HepG2 (cell line): Measurements from ENCODE around the gene GDF11. TPM values are rescaled to one million over a fixed set of nuclear protein-coding genes. Genes with fewer than 3 reads are reported as not detected.

Experiments
- ARID4A ChIP-seq: sonication (generic); formaldehyde crosslinking; IDR thresholded peaks from 2 replicates; pipeline ENCODE4 v1.5.0; 2020; ENCODE audit warnings: mild to moderate bottlenecking, missing genetic modification reagents, borderline replicate concordance
- BATF2 ChIP-seq: sonication (generic); formaldehyde crosslinking; IDR thresholded peaks from 2 replicates; pipeline ENCODE4 v1.8.0; 2022; ENCODE audit warnings: mild to moderate bottlenecking, missing genetic modification reagents, moderate library complexity
- IKZF1 ChIP-seq: fragments of 450-650 bp; IDR thresholded peaks from 2 replicates; pipeline ENCODE4 v1.7.1; 2016
- IKZF4 ChIP-seq: sonication (generic); formaldehyde crosslinking; IDR thresholded peaks from 2 replicates; pipeline ENCODE4 v1.5.1; 2020; ENCODE audit warnings: borderline replicate concordance, mild to moderate bottlenecking, low read depth, missing genetic modification reagents; ENCODE audit errors: not compliant biosample characterization
- KDM2A ChIP-seq: sonication (generic); formaldehyde crosslinking; IDR thresholded peaks from 2 replicates; pipeline ENCODE4 v1.4.0; 2020; ENCODE audit warnings: low read depth, missing genetic modification reagents, borderline replicate concordance
- PAF1 ChIP-seq: IDR thresholded peaks from 2 replicates; pipeline ENCODE4 v1.6.1; 2016; ENCODE audit warnings: missing genetic modification reagents, missing compliant biosample characterization
- RFX1 ChIP-seq: fragments of 450-650 bp; IDR thresholded peaks from 2 replicates; pipeline ENCODE4 v1.6.1; 2017
- RNF2 ChIP-seq: fragments of 450-650 bp; conservative IDR thresholded peaks from 2 replicates; pipeline ENCODE4 v1.6.1; 2016; ENCODE audit warnings: low read depth
- SOX5 ChIP-seq: IDR thresholded peaks from 2 replicates; pipeline ENCODE4 v1.6.1; 2016; ENCODE audit warnings: borderline replicate concordance
- TFDP1 ChIP-seq: IDR thresholded peaks from 2 replicates; pipeline ENCODE4 v1.6.1; 2016; ENCODE audit warnings: missing compliant biosample characterization, missing genetic modification reagents, borderline replicate concordance
- THYN1 ChIP-seq: sonication (generic); formaldehyde crosslinking; IDR thresholded peaks from 2 replicates; pipeline ENCODE4 v1.8.1; 2023; ENCODE audit warnings: low read depth, mild to moderate bottlenecking, moderate library complexity, missing genetic modification reagents, borderline replicate concordance
- YY1 ChIP-seq: IDR thresholded peaks from 2 replicates; pipeline ENCODE4 v1.6.1; 2011; ENCODE audit warnings: low read length, low read depth, moderate library complexity, mild to moderate bottlenecking; ENCODE audit not compliant: insufficient read depth, insufficient replicate concordance
- ZBTB25 ChIP-seq: IDR thresholded peaks from 2 replicates; pipeline ENCODE4 v1.6.1; 2018; ENCODE audit warnings: missing genetic modification reagents
- ZKSCAN1 ChIP-seq: fragments of 150-350 bp; IDR thresholded peaks from 2 replicates; pipeline ENCODE4 v1.6.1; 2014; ENCODE audit warnings: low read length
- ZNF280B ChIP-seq: sonication (generic); formaldehyde crosslinking; IDR thresholded peaks from 2 replicates; pipeline ENCODE4 v1.5.0; 2020; ENCODE audit warnings: missing genetic modification reagents, mild to moderate bottlenecking, borderline replicate concordance
- ZNF557 ChIP-seq: sonication (generic); formaldehyde crosslinking; IDR thresholded peaks from 2 replicates; pipeline ENCODE4 v1.4.0; 2020; ENCODE audit warnings: missing genetic modification reagents
- ZNF615 ChIP-seq: sonication (generic); formaldehyde crosslinking; IDR thresholded peaks from 2 replicates; pipeline ENCODE4 v1.5.0; 2020; ENCODE audit warnings: mild to moderate bottlenecking, missing genetic modification reagents, borderline replicate concordance
- ZNF629 ChIP-seq: sonication (generic); formaldehyde crosslinking; conservative IDR thresholded peaks from 2 replicates; pipeline ENCODE4 v1.5.0; 2020; ENCODE audit warnings: missing genetic modification reagents
- ZSCAN5A ChIP-seq: sonication (generic); formaldehyde crosslinking; IDR thresholded peaks from 2 replicates; pipeline ENCODE4 v1.8.0; 2022; ENCODE audit warnings: mild to moderate bottlenecking, missing genetic modification reagents, borderline replicate concordance
- polyA plus RNA-seq, 8 experiments: library from polyadenylated mRNA; depleted of rRNA in 3 of 8; stranded (reverse) in 7 of 8; unstranded in 1 of 8; fragments of >200 nt; fragmentation: Illumina TruSeq in 4 of 8; extraction: Trizol in 4 of 8; gene quantifications; 2 replicates each; pipeline versions ENCODE4 v1.2.1 to v1.2.3, GENCODE V29; 2011 to 2016; ENCODE audit warnings: low read depth in 4 of 8, missing spikeins in 1 of 8, mixed read lengths in 1 of 8; ENCODE audit not compliant: insufficient read depth in 1 of 8
- total RNA-seq, 5 experiments: library from RNA; depleted of rRNA; stranded (reverse); fragments of >200 nt; fragmentation: Illumina TruSeq; extraction: Trizol; gene quantifications; 2 replicates each; pipeline ENCODE4 v1.2.3, GENCODE V29; 2016; ENCODE audit warnings: low read depth in 1 of 5

Gene GDF11
- total and polyA plus RNA-seq, 2 of the 13 experiments (the other 11 are each of a cell fraction or from before 2014, with no cell fraction given), result 0.63 to 1.5 TPM

GRCh38 chr12:55736780-55737580, 5.9 kb upstream of the GDF11 start (continued):
- no peak for TF ChIP-seq IKZF1
- TF ChIP-seq ZSCAN5A, result no peak
- no peak for TF ChIP-seq RNF2
- no peak for TF ChIP-seq SOX5 (CRISPR knock-in tag)
- no peak for TF ChIP-seq YY1
- TF ChIP-seq KDM2A (CRISPR knock-in tag), result peak; percentile 51; the same call in 1 of the 2 replicates
- TF ChIP-seq TFDP1 (CRISPR knock-in tag), result no peak
- peak; percentile 44; the same call in 1 of the 2 replicates for TF ChIP-seq ZBTB25 (CRISPR knock-in tag)
- TF ChIP-seq IKZF4 (CRISPR knock-in tag), result no peak
- TF ChIP-seq PAF1 (CRISPR knock-in tag), result no peak
- peak; percentile 61 for TF ChIP-seq ZNF629 (CRISPR knock-in tag)
- TF ChIP-seq RFX1, result no peak
- no peak for TF ChIP-seq ZNF280B (CRISPR knock-in tag)
- no peak for TF ChIP-seq ZNF615 (CRISPR knock-in tag)
- TF ChIP-seq ARID4A (CRISPR knock-in tag), result peak; percentile 34; the same call in 1 of the 2 replicates
- no peak for TF ChIP-seq THYN1 (CRISPR knock-in tag)
- no peak for TF ChIP-seq ZKSCAN1
- TF ChIP-seq ZNF557, result no peak
- no peak for TF ChIP-seq BATF2 (CRISPR knock-in tag)
